IgD-negative memory B cell (primary cell): ENCODE results near the gene PCAT6. TPM values are rescaled to one million over a fixed set of nuclear protein-coding genes. Genes with fewer than 3 reads are reported as not detected.

Source experiments
- H3K27ac Mint-ChIP-seq, 3 donors: one replicate each; pipeline ENCODE4 v1.8.0; 2020 to 2022; ENCODE audit warnings: mild to moderate bottlenecking in 3 of 3, mixed read lengths in 3 of 3, moderate library complexity in 1 of 3
- H3K27me3 Mint-ChIP-seq: one replicate; pipeline ENCODE4 v1.8.0; 2021; ENCODE audit warnings: mixed read lengths
- H3K36me3 Mint-ChIP-seq: one replicate; pipeline ENCODE4 v1.8.0; 2020; ENCODE audit warnings: mild to moderate bottlenecking, mixed read lengths
- H3K4me1 Mint-ChIP-seq, 3 donors: one replicate each; pipeline ENCODE4 v1.8.0; 2020 to 2022; ENCODE audit warnings: mixed read lengths in 3 of 3, mild to moderate bottlenecking in 1 of 3
- H3K4me3 Mint-ChIP-seq, 4 donors: one replicate each; pipeline ENCODE4 v1.8.0; 2020 to 2022; ENCODE audit warnings: mild to moderate bottlenecking in 4 of 4, mixed read lengths in 4 of 4, moderate library complexity in 3 of 4
- H3K9me3 Mint-ChIP-seq, 3 donors: one replicate each; pipeline ENCODE4 v1.8.0; 2020 to 2021; ENCODE audit warnings: mixed read lengths in 3 of 3, mild to moderate bottlenecking in 1 of 3
- polyA plus RNA-seq: library from polyadenylated mRNA; unstranded; fragments of 300-500 nt; fragmentation: Illumina TruSeq; gene quantifications from one replicate; pipeline ENCODE4 v1.2.3, GENCODE V29; 2021

Gene PCAT6
- polyA plus RNA-seq, 1 donor from 2014 or later, result 1.2 TPM

- no peak overlapping the region for H3K27ac Mint-ChIP-seq
- no peaks in the 10 kb centered on the region for H3K27me3 Mint-ChIP-seq
- no peaks in the 10 kb centered on the region for H3K9me3 Mint-ChIP-seq
- no peak overlapping the region for H3K4me3 Mint-ChIP-seq
- H3K36me3 Mint-ChIP-seq, result no peaks in the 10 kb centered on the region
- H3K4me1 Mint-ChIP-seq, result peaks cover 17 to 21% (median 17%) of the 10 kb centered on the region in 3 donors
These were observed 41.6 kb downstream of the PCAT6 start for GRCh38 chr1:202852163-202852904.

GRCh38 chr1:202854787-202855186 lies 44.0 kb downstream of the PCAT6 start:
- no peak overlapping the region for H3K4me3 Mint-ChIP-seq
- H3K27ac Mint-ChIP-seq, result no peak overlapping the region
- H3K4me1 Mint-ChIP-seq, result peaks cover 6 to 12% (median 7%) of the 10 kb centered on the region in 3 donors
- peaks cover 1% of the 10 kb centered on the region for H3K27me3 Mint-ChIP-seq
- H3K9me3 Mint-ChIP-seq, result no peaks in the 10 kb centered on the region
- H3K36me3 Mint-ChIP-seq, result no peaks in the 10 kb centered on the region

- Mint-ChIP-seq H3K27ac (no peak overlapping the region), H3K4me3 (no peak overlapping the region), H3K36me3 (no peaks in the 10 kb centered on the region), H3K4me1 (peaks cover 0 to 4% (median 0%) of the 10 kb centered on the region in 3 donors), H3K27me3 (peaks cover 4% of the 10 kb centered on the region), H3K9me3 (no peaks in the 10 kb centered on the region)
These were observed 45.3 kb downstream of the PCAT6 start for GRCh38 chr1:202856014-202856413.

GRCh38 chr1:202857136-202857610 lies 46.4 kb downstream of the PCAT6 start:
- Mint-ChIP-seq H3K4me1 (peaks cover 5 to 6% (median 5%) of the 10 kb centered on the region in 3 donors), H3K9me3 (no peaks in the 10 kb centered on the region), H3K36me3 (no peaks in the 10 kb centered on the region), H3K27ac (no peak overlapping the region), H3K27me3 (peaks cover 14% of the 10 kb centered on the region), H3K4me3 (no peak overlapping the region)

GRCh38 chr1:202858331-202858730 lies 47.6 kb downstream of the PCAT6 start:
- no peaks in the 10 kb centered on the region for H3K36me3 Mint-ChIP-seq
- H3K9me3 Mint-ChIP-seq, result no peaks in the 10 kb centered on the region
- no peak overlapping the region for H3K27ac Mint-ChIP-seq
- H3K27me3 Mint-ChIP-seq, result peaks cover 18% of the 10 kb centered on the region
- peak overlapping the region in 1 of 4 donors; percentile 60 for H3K4me3 Mint-ChIP-seq
- peaks cover 5 to 6% (median 6%) of the 10 kb centered on the region in 3 donors for H3K4me1 Mint-ChIP-seq

- Mint-ChIP-seq H3K27me3 (peaks cover 18% of the 10 kb centered on the region), H3K9me3 (no peaks in the 10 kb centered on the region), H3K4me3 (peak overlapping the region in 1 of 4 donors; percentile 60), H3K27ac (no peak overlapping the region), H3K4me1 (peaks cover 5 to 6% (median 6%) of the 10 kb centered on the region in 3 donors), H3K36me3 (no peaks in the 10 kb centered on the region)
These were observed 48.1 kb downstream of the PCAT6 start for GRCh38 chr1:202858789-202859414.

- Mint-ChIP-seq H3K27ac (no peak overlapping the region), H3K4me1 (peaks cover 5 to 6% (median 6%) of the 10 kb centered on the region in 3 donors), H3K36me3 (no peaks in the 10 kb centered on the region), H3K4me3 (peak overlapping the region; percentile 79 to 96 (median 86)), H3K9me3 (no peaks in the 10 kb centered on the region), H3K27me3 (peaks cover 23% of the 10 kb centered on the region)
These were observed 50.1 kb downstream of the PCAT6 start for GRCh38 chr1:202860744-202861419.

Other genes with a start within 250 kb of the PCAT6 start
- not detected for gene SYT2, start 100.5 kb upstream of the PCAT6 start, polyA plus RNA-seq
- gene KDM5B, start 2.5 kb upstream of the PCAT6 start, polyA plus RNA-seq, result 16.5 TPM
- 19.8 TPM for gene RABIF, start 78.2 kb downstream of the PCAT6 start, polyA plus RNA-seq
- 15.3 TPM for gene KLHL12, start 116.3 kb downstream of the PCAT6 start, polyA plus RNA-seq
- gene ADIPOR1, start 147.4 kb downstream of the PCAT6 start, polyA plus RNA-seq, result 91.5 TPM
- 35.3 TPM for gene CYB5R1, start 156.3 kb downstream of the PCAT6 start, polyA plus RNA-seq
- 46.7 TPM for gene TMEM183A, start 196.4 kb downstream of the PCAT6 start, polyA plus RNA-seq
- gene PPFIA4, start 215.5 kb downstream of the PCAT6 start, polyA plus RNA-seq, result not detected